ENCODE results near the gene KIAA1217.

The KIAA1217 gene

DNA sequence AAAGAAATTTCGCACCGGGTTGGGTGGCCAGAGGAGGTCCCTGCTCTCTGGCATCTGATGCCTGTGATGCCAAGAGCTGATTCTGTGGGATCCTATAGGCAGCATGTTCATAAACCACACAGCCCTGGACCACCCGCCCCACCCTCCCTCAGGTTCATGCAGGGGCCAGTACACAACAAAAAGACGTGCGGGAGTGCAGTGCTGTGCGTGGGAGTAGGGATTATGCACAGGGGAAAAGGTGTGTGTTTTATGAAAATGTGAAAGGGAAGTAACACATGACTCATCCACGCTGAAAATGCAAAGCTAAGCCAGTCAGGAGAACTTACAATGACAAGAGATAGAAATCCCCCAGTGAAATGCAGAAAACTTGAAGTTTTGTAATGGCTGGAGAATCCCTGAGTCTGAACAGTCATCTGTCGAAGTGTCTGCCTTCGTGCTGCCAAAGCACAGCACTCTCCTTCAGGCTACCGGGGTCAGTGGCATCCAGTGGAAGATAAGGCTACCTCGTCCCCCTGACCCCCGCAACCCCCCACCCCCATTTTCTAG is 1.1 kb downstream of the KIAA1217 start:
- no peak for DNase-seq

DNA sequence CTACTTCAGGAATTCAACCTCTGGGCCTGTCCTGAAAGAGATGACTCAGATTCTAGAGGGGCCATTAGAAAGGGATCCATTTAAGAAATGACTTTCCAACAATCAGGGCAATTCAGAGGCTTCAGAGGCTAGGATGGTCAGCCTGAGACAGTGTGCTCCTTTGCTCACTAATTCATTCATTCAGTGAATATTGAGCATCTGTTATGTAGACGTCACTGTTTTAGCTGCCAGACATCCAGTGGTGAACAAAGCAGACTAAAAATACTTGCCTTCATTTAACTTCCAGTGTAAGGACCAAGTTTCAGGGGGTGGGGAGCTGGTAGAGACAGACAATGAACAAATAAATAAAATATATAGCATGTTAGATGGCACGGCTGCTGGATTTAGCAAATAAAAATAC is 1.6 kb downstream of the KIAA1217 start:
- no peak for DNase-seq

- no peak for DNase-seq
Measured at GRCh38 chr10:24213266-24213665, 4.3 kb downstream of the KIAA1217 start.

DNA sequence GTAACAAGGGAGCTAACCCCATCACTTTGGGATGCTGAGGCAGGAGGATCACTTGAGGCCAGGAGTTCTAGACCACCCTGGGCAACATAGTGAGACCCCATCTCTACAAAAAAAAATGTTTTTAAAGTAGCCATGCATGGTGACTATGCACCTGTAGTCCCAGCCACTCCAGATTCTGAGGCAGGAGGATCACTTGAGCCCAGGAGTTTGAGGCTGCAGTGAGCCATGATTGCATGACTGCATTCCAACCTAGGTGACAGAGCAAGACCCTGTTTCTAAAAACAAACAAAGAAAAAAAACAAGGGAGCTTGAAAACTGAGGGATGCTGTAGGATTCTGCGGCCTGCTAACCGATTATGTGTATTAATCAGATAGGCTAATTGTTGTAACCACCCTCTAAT is 4.9 kb downstream of the KIAA1217 start:
- DNase-seq, result no peak

DNA sequence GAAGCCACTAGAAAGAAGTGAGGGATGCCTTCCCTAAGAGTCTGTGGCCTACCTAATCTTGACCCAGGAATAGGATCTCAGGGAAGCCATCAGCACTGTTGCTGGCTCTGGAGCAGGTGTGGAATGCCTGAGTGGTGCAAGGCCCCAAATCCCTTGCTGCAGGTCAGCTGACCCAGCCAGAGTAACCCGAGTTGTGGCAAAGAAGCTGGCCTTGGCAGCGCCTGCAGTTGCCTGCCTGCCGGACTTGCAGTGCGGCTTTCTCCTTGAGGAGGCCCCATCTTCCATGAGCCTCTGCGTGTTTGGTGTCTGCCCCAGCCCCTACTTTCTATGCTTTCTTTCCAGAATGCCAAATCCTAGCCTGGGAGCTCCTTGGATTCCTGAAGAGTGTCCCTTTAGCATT is 5.8 kb downstream of the KIAA1217 start:
- no peak for DNase-seq

DNA sequence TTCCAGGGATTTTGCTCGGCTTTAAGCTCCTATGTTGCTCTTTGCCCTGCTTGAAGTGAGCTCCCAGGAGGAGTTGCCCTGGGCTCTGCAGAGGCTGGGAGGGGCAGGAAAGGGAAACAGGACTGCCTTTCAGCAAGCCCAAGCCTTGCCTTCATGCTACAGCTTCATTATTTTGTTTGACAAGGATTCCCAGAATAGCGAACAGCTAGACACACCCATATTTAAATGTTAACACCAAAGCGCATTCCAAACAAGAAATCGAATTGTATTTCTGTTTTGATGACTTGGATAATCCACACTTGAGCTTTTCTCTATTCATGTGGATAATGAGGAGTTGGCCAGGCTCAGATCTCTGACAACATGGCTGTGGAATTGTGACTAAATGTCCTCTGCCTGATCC is 6.3 kb downstream of the KIAA1217 start:
- DNase-seq, result no peak

- no peak for DNase-seq
Measured at GRCh38 chr10:24215603-24216002, 6.7 kb downstream of the KIAA1217 start.

- DNase-seq, result no peak
Measured at GRCh38 chr10:24219963-24220362, 11.0 kb downstream of the KIAA1217 start.

- DNase-seq, result no peak
Measured at GRCh38 chr10:24223341-24223740, 14.4 kb downstream of the KIAA1217 start.

- DNase-seq, result no peak
Measured at GRCh38 chr10:24223953-24224352, 15.0 kb downstream of the KIAA1217 start.

- DNase-seq, result no peak
Measured at GRCh38 chr10:24228642-24229041, 19.7 kb downstream of the KIAA1217 start.

DNA sequence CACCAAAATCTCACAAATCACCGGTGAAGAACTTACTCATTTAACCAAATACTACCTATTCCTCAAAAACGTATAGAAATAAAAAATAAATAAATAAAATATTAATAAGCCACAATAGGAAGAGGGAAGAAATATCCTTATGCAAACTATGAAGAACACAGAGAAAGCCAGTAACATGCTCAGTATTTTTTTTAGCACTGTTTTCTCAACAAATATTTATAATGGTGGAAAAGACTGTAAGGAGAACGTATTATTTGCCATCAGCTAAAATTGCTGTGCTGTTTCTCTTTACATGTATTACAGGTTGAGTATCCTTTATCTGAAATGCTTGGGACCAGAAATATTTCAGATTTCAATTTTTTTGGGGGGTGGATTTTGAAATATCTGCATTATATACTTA is 21.0 kb downstream of the KIAA1217 start:
- no peak for DNase-seq

DNA sequence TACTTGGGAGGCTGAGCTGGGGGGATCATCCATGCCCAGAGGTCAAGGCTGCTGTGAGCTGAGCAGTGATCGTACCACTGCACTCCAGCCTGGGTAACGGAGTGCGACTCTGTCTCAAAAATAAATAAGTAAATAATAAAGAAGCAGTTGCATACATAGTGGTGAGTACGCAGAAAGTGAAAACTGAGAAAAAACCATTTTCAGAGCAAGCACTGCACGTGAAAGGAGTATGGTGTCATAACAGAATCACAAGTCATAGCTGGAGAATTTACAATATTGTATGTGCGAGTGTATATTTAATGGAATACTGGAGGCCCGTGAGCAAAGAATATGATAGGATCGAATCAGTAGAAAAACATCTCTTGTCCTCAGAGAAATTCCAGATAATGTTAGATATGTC is 22.3 kb downstream of the KIAA1217 start:
- DNase-seq, result no peak

DNA sequence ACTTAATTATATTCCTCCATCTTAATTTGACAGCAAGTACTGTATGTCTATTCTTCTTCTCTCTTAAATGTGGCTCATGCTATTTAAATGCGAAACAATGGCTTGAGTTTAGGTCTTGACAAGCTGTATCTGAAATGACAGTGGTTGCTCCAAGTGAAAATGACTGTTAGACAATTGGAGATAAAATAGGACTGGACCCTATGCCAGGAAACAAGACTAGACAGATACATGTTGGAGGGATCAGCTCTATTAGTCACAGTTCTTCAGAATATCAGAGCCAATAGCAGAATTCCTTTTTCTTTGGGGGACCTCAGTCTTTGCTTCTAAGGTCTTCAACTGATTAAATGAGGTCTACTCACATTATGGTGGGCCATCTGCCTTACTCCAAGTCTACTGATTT is 25.8 kb downstream of the KIAA1217 start:
- no peak for DNase-seq

- DNase-seq, result no peak
Measured at GRCh38 chr10:24235471-24235870, 26.5 kb downstream of the KIAA1217 start.

DNA sequence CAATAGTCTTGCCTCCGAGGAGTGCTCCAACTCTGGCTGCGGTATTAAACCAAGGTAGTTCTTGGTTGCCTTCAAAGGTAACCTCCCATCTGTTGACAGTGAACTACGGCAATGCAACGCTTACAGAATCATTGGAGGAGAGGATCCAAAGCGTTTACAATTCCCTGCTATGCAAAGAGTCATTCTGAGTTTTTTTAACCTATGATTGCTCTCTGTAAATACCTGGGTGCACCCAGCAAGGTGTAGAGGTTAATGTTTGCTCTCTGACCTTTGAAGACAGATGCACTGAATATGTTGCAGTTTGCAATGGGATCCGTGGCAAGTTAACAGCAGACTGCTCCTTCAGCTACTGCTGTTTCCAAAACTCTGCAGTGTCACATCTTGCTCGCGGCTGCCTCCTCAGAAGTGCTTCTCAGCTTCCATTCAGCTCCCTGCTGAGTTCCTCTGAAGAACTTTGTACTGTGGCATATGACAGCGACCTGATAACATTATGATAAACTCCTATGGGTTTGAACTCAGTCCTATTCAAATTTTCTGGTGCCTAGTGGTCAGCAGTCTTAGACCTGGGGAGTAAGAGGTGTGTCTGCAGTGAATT is 29.0 kb downstream of the KIAA1217 start:
- DNase-seq, result no peak

GRCh38 chr10:24238519-24239247 is 29.7 kb downstream of the KIAA1217 start:
- DNase-seq, result no peak

DNA sequence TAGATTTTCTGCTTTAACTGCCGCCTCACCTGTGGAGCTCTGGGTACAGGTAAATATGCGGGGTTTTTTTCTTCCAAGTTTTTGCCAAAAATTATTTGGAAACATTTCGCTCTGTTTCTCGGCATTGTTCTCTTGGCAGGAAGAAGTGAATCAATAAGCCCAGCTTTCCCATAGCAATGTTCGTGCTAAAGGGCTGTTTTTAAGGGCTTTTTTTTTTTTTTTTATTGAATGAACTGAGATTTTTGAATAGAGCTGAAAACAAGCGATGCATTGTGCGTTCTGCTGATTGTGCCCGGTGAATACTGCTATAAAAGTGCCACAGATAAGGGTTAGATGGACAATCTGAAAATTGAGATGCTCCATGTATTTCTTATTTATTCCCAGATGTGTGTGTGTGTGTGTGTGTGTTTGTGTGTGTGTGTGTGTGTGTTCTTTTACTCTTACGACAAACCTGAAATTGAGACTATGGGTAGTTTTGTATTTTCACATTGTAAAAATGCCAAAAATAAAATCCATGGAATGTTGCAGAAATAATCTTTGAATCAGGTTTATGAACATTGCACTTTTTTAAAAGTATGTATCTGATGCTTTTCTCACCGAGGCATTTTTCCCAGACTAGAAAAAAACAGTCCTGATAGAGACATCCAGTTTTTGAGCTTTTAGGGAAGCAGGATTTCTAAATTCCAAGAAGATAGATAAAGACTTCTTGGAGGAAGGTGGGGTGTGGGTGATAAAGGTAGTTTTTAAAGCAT is 30.5 kb downstream of the KIAA1217 start:
- no peak for DNase-seq

GRCh38 chr10:24240041-24240751 is 31.3 kb downstream of the KIAA1217 start:
- no peak for DNase-seq

GRCh38 chr10:24241536-24242040 is 32.6 kb downstream of the KIAA1217 start:
- DNase-seq, result no peak

DNA sequence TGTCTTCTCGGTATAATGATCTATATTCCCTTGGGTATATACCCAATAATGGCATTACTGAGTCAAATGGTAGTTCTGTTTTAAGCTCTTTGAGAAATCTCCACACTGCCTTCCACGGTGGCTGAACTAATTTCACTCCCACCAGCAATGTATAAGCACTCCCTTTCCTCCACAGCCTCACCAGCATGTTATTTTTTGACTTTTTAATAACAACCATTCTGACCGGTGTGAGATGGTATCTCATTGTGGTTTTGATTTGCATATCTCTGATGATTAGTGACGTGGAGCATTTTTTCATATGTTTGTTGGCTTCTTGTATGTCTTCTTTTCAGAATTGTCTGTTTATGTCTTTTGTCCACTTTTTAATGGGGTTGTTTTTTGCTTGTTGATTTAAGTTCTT is 33.6 kb downstream of the KIAA1217 start:
- no peak for DNase-seq

DNA sequence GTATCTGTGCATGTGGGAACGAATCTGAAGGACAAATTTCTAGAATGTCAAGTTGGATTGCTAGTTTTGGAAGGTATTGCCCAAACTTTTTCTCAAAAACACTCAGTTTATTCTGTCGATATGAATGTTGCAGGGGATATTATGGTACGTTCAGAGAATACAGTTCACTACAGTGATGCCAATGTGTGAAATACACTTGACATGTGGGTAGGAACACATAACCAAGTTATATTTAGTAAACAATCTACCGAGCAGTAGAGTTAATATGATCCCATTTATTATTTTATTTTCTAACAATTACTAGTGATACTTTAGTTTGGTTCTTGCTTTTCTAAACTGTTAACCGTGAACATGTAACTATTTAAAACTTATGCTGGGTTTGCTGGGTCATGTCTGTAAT is 37.4 kb downstream of the KIAA1217 start:
- no peak for DNase-seq

GRCh38 chr10:24247841-24248240 is 38.9 kb downstream of the KIAA1217 start:
- no peak for DNase-seq
